CD4-positive, CD25-positive, alpha-beta regulatory T cell (primary cell): ENCODE data around the gene GABARAP. TPM values are rescaled to one million over a fixed set of nuclear protein-coding genes. Genes with fewer than 3 reads are reported as not detected.

Experiments
- ATAC-seq, 2 donors: fragments of 150-1000 bp; cut with Tn5 transposase; one replicate each; pipeline ENCODE4 v1.10.0; 2021; ENCODE audit warnings: low read depth in 2 of 2, moderate number of reproducible peaks in 2 of 2, moderate library complexity in 1 of 2
- DNase-seq, 3 donors: peaks; one replicate each; pipeline versions ENCODE4 v3.0.0 to v3.0.0-alpha.2; 2012 to 2022; ENCODE audit warnings: mixed read lengths in 1 of 3
- H3K27ac ChIP-seq: one replicate; pipeline ENCODE4 v1.7.0; 2013; ENCODE audit warnings: mild to moderate bottlenecking, low read length; ENCODE audit not compliant: insufficient read depth, poor library complexity, severe bottlenecking
- H3K27me3 ChIP-seq: one replicate; pipeline ENCODE4 v1.7.0; 2013; ENCODE audit warnings: low read length; ENCODE audit not compliant: control insufficient read depth, insufficient read depth
- H3K36me3 ChIP-seq: one replicate; pipeline ENCODE4 v1.7.0; 2013; ENCODE audit warnings: mild to moderate bottlenecking, low read length, moderate library complexity; ENCODE audit not compliant: control insufficient read depth, insufficient read depth
- H3K4me1 ChIP-seq: 2 replicates; pipeline ENCODE4 v1.7.0; 2013; ENCODE audit warnings: mild to moderate bottlenecking, low read length; ENCODE audit not compliant: insufficient read depth, control insufficient read depth, poor library complexity, severe bottlenecking
- H3K4me3 ChIP-seq: one replicate; pipeline ENCODE4 v1.7.0; 2013; ENCODE audit warnings: low read depth, mild to moderate bottlenecking, low read length, moderate library complexity
- H3K9me3 ChIP-seq, 2 experiments: 1 replicate in 1 of 2; 2 replicates in 1 of 2; pipeline ENCODE4 v1.7.0; 2013; ENCODE audit warnings: low read length in 2 of 2, mild to moderate bottlenecking in 1 of 2, moderate library complexity in 1 of 2; ENCODE audit not compliant: control insufficient read depth in 2 of 2
- H3K27ac Mint-ChIP-seq, 3 donors: one replicate each; pipeline ENCODE4 v1.8.0; 2020 to 2022; ENCODE audit warnings: mild to moderate bottlenecking in 3 of 3, mixed read lengths in 3 of 3, moderate library complexity in 2 of 3
- H3K27me3 Mint-ChIP-seq: one replicate; pipeline ENCODE4 v1.8.0; 2022; ENCODE audit warnings: mild to moderate bottlenecking, mixed read lengths
- H3K36me3 Mint-ChIP-seq: one replicate; pipeline ENCODE4 v1.8.0; 2020; ENCODE audit warnings: mixed read lengths
- H3K4me1 Mint-ChIP-seq, 4 donors: one replicate each; pipeline ENCODE4 v1.8.0; 2020 to 2022; ENCODE audit warnings: mixed read lengths in 4 of 4, mild to moderate bottlenecking in 1 of 4
- H3K4me3 Mint-ChIP-seq, 4 donors: one replicate each; pipeline ENCODE4 v1.8.0; 2020 to 2022; ENCODE audit warnings: mild to moderate bottlenecking in 4 of 4, mixed read lengths in 4 of 4, moderate library complexity in 3 of 4
- H3K9me3 Mint-ChIP-seq, 7 donors: one replicate each; pipeline ENCODE4 v1.8.0; 2020 to 2022; ENCODE audit warnings: mixed read lengths in 7 of 7, mild to moderate bottlenecking in 3 of 7, moderate library complexity in 2 of 7
- polyA plus RNA-seq, 4 donors: library from polyadenylated mRNA; unstranded; fragments of 300-500 nt; fragmentation: Illumina TruSeq; gene quantifications; one replicate each; pipeline ENCODE4 v1.2.3, GENCODE V29; 2021
- total RNA-seq: library from RNA; stranded (reverse); gene quantifications from one replicate; pipeline ENCODE4 v1.2.3, GENCODE V29; 2022

GABARAP gene
- total and polyA plus RNA-seq, 5 donors from 2014 or later, result 227 to 1,205 (median 943) TPM

DNA sequence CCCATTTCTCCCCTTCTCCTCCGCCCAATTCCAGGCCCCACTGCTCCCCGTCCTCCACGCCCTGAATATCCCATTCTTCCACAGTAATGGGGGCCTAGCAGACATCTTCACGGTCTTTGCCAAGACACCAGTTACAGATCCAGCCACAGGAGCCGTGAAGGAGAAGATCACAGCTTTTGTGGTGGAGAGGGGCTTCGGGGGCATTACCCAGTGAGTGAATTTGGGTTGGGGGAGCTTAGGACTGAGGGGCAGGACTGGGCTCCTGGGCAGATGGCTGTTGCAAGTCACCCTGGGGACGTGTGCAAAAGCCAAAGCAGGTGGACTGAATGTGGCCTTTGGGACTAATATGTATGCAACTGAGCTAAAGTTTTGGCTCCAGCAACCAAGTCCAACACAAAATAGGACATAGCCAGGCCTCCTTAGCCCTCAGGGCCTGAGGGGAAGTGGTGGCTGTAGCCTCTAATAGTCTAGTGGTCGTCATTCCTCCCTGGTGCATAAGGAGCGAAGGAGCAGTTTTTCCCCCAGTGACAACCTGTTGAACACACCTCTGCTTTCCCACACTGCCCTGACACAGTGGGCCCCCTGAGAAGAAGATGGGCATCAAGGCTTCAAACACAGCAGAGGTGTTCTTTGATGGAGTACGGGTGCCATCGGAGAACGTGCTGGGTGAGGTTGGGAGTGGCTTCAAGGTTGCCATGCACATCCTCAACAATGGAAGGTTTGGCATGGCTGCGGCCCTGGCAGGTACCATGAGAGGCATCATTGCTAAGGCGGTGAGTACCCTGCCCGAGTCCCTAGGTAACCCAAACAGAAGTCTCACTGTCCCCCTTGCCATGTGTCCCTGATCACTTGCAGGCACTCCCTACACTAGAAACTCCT lies 19.9 kb downstream of the GABARAP start:
- Mint-ChIP-seq H3K27me3 (no peaks in the 10 kb centered on the region), H3K9me3 (no peaks in the 10 kb centered on the region), H3K36me3 (peaks cover 9% of the 10 kb centered on the region), H3K27ac (no peak overlapping the region), H3K4me1 (peaks cover 0 to 40% (median 22%) of the 10 kb centered on the region in 4 donors), H3K4me3 (peak overlapping the region in 1 of 4 donors; percentile 96)
- DNase-seq, result no peak
- H3K27me3 ChIP-seq, result no peaks in the 10 kb centered on the region
- H3K4me1 ChIP-seq, result peaks cover 36% of the 10 kb centered on the region
- no peak for ATAC-seq
- H3K36me3 ChIP-seq, result peaks cover 31% of the 10 kb centered on the region
- no peak overlapping the region for H3K4me3 ChIP-seq
- no peak overlapping the region for H3K27ac ChIP-seq
- H3K9me3 ChIP-seq, result no peaks in the 10 kb centered on the region

DNA sequence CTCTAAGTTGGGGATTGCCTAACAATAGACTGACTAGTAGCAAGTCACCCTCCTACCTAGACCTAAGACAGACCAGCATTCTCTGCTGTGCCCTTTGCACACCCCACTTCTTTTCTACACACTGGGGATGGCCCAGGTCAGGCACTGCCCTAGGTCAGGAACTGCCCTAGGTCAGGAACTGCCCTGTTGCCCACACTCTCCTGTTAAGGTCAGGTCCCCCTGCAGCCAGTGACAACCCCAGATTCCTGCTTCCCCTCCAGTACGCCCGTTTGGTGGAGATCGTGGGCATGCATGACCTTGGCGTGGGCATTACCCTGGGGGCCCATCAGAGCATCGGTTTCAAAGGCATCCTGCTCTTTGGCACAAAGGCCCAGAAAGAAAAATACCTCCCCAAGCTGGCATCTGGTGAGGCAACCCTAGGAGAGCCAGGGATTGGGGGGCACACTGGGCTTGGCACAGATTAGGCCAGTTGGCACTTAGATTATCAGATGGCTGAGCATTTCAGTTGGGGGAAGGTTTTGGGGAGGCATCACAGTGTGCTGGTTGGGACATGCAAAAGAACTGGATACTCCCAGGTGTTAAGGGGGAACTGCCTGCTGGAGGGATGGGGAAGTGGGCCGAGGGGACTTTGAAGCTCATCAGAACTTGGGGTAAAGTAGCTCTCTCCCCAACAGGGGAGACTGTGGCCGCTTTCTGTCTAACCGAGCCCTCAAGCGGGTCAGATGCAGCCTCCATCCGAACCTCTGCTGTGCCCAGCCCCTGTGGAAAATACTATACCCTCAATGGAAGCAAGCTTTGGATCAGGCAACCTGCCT lies 20.8 kb downstream of the GABARAP start:
- Mint-ChIP-seq H3K9me3 (no peaks in the 10 kb centered on the region), H3K4me1 (peaks cover 0 to 45% (median 25%) of the 10 kb centered on the region in 4 donors), H3K27ac (peak overlapping the region; percentile 38 to 91 (median 91)), H3K4me3 (peak overlapping the region; percentile 83 to 96 (median 90)), H3K36me3 (peaks cover 9% of the 10 kb centered on the region), H3K27me3 (no peaks in the 10 kb centered on the region)
- DNase-seq (no peak), ATAC-seq (no peak)
- H3K36me3 ChIP-seq, result peaks cover 25% of the 10 kb centered on the region
- H3K27me3 ChIP-seq, result no peaks in the 10 kb centered on the region
- no peaks in the 10 kb centered on the region for H3K9me3 ChIP-seq
- H3K27ac ChIP-seq, result no peak overlapping the region
- peaks cover 44% of the 10 kb centered on the region for H3K4me1 ChIP-seq
- no peak overlapping the region for H3K4me3 ChIP-seq

DNA sequence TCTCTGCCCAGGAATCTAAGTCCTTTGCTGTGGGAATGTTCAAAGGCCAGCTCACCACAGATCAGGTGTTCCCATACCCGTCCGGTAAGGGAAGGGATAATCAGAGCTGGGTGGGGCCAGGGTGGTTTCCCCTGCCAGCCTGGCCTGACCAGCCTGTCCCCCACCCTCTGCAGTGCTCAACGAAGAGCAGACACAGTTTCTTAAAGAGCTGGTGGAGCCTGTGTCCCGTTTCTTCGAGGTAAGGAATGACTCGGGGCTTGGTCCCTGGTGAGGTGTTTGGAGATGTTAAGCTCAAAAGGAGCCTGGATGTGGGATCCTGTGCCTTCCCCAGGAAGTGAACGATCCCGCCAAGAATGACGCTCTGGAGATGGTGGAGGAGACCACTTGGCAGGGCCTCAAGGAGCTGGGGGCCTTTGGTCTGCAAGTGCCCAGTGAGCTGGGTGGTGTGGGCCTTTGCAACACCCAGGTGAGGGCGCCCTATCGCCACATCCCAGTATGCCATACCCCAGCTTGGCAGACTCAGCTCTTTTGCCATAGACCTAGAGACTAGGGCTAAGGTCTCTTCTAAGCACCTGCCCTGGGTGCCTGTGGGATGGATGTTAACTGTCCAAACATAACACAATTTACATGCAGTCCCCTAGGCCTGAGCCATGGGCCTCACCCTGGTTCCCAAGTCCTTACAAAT lies 21.5 kb downstream of the GABARAP start:
- H3K4me3 Mint-ChIP-seq, result peak overlapping the region; percentile 89 to 96 (median 94)
- H3K9me3 ChIP-seq, result no peaks in the 10 kb centered on the region
- no peaks in the 10 kb centered on the region for H3K27me3 ChIP-seq
- no peaks in the 10 kb centered on the region for H3K27me3 Mint-ChIP-seq
- peaks cover 25% of the 10 kb centered on the region for H3K36me3 ChIP-seq
- peaks cover 48% of the 10 kb centered on the region for H3K4me1 ChIP-seq
- H3K36me3 Mint-ChIP-seq, result peaks cover 9% of the 10 kb centered on the region
- DNase-seq, result peak; percentile 32 to 77 (median 59)
- peak overlapping the region; percentile 88 to 91 (median 91) for H3K27ac Mint-ChIP-seq
- peak overlapping the region; percentile 83 for H3K27ac ChIP-seq
- H3K4me3 ChIP-seq, result peak overlapping the region; percentile 63
- H3K9me3 Mint-ChIP-seq, result no peaks in the 10 kb centered on the region
- peaks cover 0 to 52% (median 27%) of the 10 kb centered on the region in 4 donors for H3K4me1 Mint-ChIP-seq
- peak; percentile 55 to 62 for ATAC-seq

DNA sequence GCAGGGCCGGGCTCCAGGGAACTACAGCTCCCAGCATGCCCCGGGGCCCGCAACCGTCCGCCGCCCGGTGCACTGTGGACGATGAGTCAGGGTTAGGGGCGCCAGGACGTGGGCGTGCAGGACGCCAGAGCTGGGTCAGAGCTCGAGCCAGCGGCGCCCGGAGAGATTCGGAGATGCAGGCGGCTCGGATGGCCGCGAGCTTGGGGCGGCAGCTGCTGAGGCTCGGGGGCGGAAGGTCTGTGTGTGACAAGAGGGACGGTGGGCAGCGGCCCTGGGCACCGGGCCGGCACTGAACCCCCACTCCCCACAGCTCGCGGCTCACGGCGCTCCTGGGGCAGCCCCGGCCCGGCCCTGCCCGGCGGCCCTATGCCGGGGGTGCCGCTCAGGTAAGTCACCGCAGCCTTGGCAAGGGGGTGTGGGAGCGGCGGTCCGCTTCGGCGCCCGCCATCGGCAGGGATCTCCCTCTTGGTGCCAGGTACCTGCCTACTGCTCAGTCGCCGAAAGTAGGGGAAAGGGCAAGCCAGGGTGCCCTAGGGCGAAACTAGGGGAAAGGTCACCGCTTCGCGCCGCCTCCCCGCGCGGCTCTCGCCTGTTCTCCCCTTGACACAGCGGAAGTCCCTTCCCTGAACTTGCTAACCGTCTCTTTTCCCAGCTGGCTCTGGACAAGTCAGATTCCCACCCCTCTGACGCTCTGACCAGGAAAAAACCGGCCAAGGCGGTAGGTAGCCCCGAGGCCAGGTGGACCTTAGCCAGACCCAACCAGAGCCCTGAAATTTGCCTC lies 22.2 kb downstream of the GABARAP start, which contains the start of the genes ACADVL and DLG4:
ACADVL (plus strand) TSS at position 127 of the 781 bp plus-strand sequence; CDS start at position 174, 47 bp downstream.
DLG4 (minus strand) TSS at position 25 of the 781 bp plus-strand sequence.
- peak; percentile 59 to 82 (median 65) for DNase-seq
- peak within 1 kb of the TSS; percentile 89 to 96 (median 94) for H3K4me3 Mint-ChIP-seq
- Histone ChIP-seq H3K4me3 (peak within 1 kb of the TSS; percentile 75), H3K27ac (peak within 1 kb of the TSS; percentile 83), H3K9me3 (no peaks in the 10 kb centered on the region), H3K4me1 (peaks cover 53% of the 10 kb centered on the region), H3K36me3 (peaks cover 23% of the 10 kb centered on the region), H3K27me3 (no peaks in the 10 kb centered on the region)
- H3K27me3 Mint-ChIP-seq, result no peaks in the 10 kb centered on the region
- H3K4me1 Mint-ChIP-seq, result peaks cover 0 to 58% (median 29%) of the 10 kb centered on the region in 4 donors
- H3K9me3 Mint-ChIP-seq, result no peaks in the 10 kb centered on the region
- H3K36me3 Mint-ChIP-seq, result peaks cover 9% of the 10 kb centered on the region
- H3K27ac Mint-ChIP-seq, result peak within 1 kb of the TSS; percentile 91 to 97 (median 97)
- peak; percentile 74 to 77 for ATAC-seq

DNA sequence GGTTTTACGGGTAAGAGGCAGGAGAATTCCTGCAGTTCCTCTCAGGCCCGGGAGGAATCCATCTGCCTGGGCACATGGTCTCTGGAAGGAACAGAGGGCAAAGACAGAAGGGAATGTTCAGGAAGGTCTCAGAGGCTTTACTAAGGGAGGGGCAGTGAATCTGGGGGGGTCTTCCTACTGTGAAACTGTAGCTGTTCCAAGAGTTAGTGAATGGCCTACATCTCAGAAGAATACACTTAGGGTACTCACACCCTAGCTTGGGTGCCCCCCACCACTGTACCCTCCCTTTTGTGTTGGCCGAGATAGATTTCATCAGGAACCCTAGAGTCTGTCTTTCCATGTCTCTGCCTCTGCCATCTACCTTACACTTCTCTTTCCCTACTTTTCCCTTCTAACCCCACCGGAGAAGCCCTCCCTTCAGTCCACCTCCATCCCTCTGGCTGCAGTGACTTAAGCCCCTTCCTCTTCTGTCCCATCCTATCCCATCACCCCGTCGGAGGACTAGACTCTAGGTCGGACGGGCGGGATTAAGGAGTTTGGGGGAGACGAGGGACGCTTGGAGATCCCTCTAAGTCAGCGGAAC lies 22.9 kb downstream of the GABARAP start:
- ATAC-seq (no peak), DNase-seq (no peak)
- no peaks in the 10 kb centered on the region for H3K9me3 ChIP-seq
- H3K4me3 Mint-ChIP-seq, result peak overlapping the region; percentile 89 to 96 (median 94)
- H3K9me3 Mint-ChIP-seq, result no peaks in the 10 kb centered on the region
- no peaks in the 10 kb centered on the region for H3K27me3 ChIP-seq
- H3K36me3 Mint-ChIP-seq, result peaks cover 9% of the 10 kb centered on the region
- H3K4me3 ChIP-seq, result peak overlapping the region; percentile 75
- H3K4me1 Mint-ChIP-seq, result peaks cover 0 to 65% (median 33%) of the 10 kb centered on the region in 4 donors
- peaks cover 6% of the 10 kb centered on the region for H3K27me3 Mint-ChIP-seq
- peaks cover 19% of the 10 kb centered on the region for H3K36me3 ChIP-seq
- peak overlapping the region; percentile 83 for H3K27ac ChIP-seq
- peaks cover 60% of the 10 kb centered on the region for H3K4me1 ChIP-seq
- H3K27ac Mint-ChIP-seq, result peak overlapping the region; percentile 91 to 97 (median 97)

DNA sequence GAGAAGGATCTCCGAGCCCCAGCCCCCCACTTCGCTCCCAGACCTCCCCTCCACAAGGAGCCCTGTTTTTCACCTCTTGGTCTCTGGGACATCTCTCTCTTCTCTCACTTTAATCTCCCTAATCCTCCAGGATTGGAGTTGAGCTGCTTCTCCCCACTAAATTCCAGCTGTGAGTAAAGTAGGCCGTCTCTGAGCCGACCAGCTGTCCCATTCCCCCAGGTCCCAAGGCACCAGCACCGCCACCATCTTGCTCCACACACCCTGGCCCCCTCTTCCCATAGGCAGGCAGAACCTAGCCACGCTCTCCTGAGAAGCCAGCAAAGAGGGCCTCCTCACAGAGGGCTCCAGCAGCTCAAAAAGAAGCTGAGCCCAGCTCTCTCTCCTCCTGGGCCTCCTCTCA lies 23.5 kb downstream of the GABARAP start:
- ATAC-seq (no peak), DNase-seq (no peak)
- Histone ChIP-seq H3K4me3 (no peak overlapping the region), H3K4me1 (peaks cover 65% of the 10 kb centered on the region), H3K36me3 (peaks cover 16% of the 10 kb centered on the region), H3K27ac (peak overlapping the region; percentile 83), H3K9me3 (no peaks in the 10 kb centered on the region), H3K27me3 (no peaks in the 10 kb centered on the region)
- H3K4me3 Mint-ChIP-seq, result peak overlapping the region in 3 of 4 donors; percentile 73 to 96 (median 89)
- peaks cover 0 to 70% (median 35%) of the 10 kb centered on the region in 4 donors for H3K4me1 Mint-ChIP-seq
- H3K27me3 Mint-ChIP-seq, result peaks cover 11% of the 10 kb centered on the region
- peak overlapping the region; percentile 55 to 91 (median 79) for H3K27ac Mint-ChIP-seq
- peaks cover 5% of the 10 kb centered on the region for H3K36me3 Mint-ChIP-seq
- H3K9me3 Mint-ChIP-seq, result no peaks in the 10 kb centered on the region
